K562 (cell line): ENCODE measurements around the gene NCOA1. TPM values are rescaled to one million over a fixed set of nuclear protein-coding genes. Genes with fewer than 3 reads are reported as not detected.

Experiments used
- ATAC-seq: fragments of 200-7000 bp; cut with Tn5 transposase; 3 replicates; pipeline ENCODE4 v1.9.1; 2020; ENCODE audit warnings: moderate library complexity
- BruUV-seq: library from RNA; stranded (reverse); fragments of 400-500 nt; replicated peaks from 2 replicates; lab custom pipeline; 2021; lab: Mats Ljungman, UMichigan
- CTCF ChIA-PET: fragments of 300-600 bp; formaldehyde crosslinking; extraction: SDS; loops from one replicate; lab custom pipeline; 2021; ENCODE audit warnings: low intra/inter-chr PET ratio; lab: Yijun Ruan, JAX
- POLR2A ChIA-PET: fragments of 300-600, 350-650 bp; sonication (Branson Sonifier 250); formaldehyde crosslinking; extraction: SDS; loops from one replicate; lab custom pipeline; 2021; ENCODE audit warnings: antibody characterized with exemption, inconsistent platforms; lab: Yijun Ruan, JAX
- DNase-seq, 4 experiments: peaks; one replicate each; pipeline versions ENCODE4 v3.0.0 to v3.0.0-alpha.2; 2011 to 2018; ENCODE audit warnings: low spot score in 3 of 4, mixed read lengths in 3 of 4; ENCODE audit errors: extremely low read depth in 1 of 4
- FAIRE-seq: peaks from 2 replicates; lab custom pipeline; 2011; peaks lifted over from hg19 to GRCh38; lab: Jason Lieb, UNC
- H2AFZ ChIP-seq: 2 replicates; pipeline ENCODE4 v1.6.0; 2011; ENCODE audit warnings: low read depth, low read length, control low read depth, inconsistent platforms
- H3K27ac ChIP-seq: fragments of 200-600 bp; 3 replicates; pipeline ENCODE4 v1.8.0; 2011; ENCODE audit warnings: low read depth, mild to moderate bottlenecking, control low read depth, inconsistent platforms, low read length, moderate library complexity, mixed read lengths; ENCODE audit errors: extremely low read depth
- H3K27me3 ChIP-seq, 2 experiments: fragments of 300-600 bp in 1 of 2; 2 replicates in 1 of 2; 3 replicates in 1 of 2; pipeline versions ENCODE4 v1.6.0 to v1.8.0; 2011; ENCODE audit warnings: inconsistent platforms in 2 of 2, low read length in 2 of 2, mild to moderate bottlenecking in 1 of 2, mixed read lengths in 1 of 2, moderate library complexity in 1 of 2; ENCODE audit not compliant: control insufficient read depth in 2 of 2, insufficient read depth in 2 of 2
- H3K36me3 ChIP-seq: fragments of 300-600 bp; 3 replicates; pipeline ENCODE4 v1.8.0; 2011; ENCODE audit warnings: mild to moderate bottlenecking, low read length, inconsistent platforms; ENCODE audit not compliant: control insufficient read depth, insufficient read depth
- H3K4me1 ChIP-seq, 2 experiments: fragments of 200-600 bp in 1 of 2; replicated peaks in 1 of 2; 2 replicates in 1 of 2; 3 replicates in 1 of 2; pipeline versions ENCODE4 v1.5.1 to v1.8.0; 2011; ENCODE audit warnings: inconsistent platforms in 2 of 2, low read length in 2 of 2, mild to moderate bottlenecking in 1 of 2, mixed read lengths in 1 of 2, moderate library complexity in 1 of 2; ENCODE audit not compliant: control insufficient read depth in 2 of 2, insufficient read depth in 2 of 2
- H3K4me2 ChIP-seq: 2 replicates; pipeline ENCODE4 v1.6.1; 2011; ENCODE audit warnings: low read length, control low read depth, inconsistent platforms, mixed read lengths; ENCODE audit not compliant: insufficient read depth
- H3K4me3 ChIP-seq: fragments of 200-600 bp; sonication (generic), shearing (Covaris generic); 2 replicates; pipeline ENCODE4 v1.5.1; 2016; ENCODE audit warnings: control low read depth, inconsistent platforms
- H3K79me2 ChIP-seq: fragments of 200-600 bp; 3 replicates; pipeline ENCODE4 v1.8.0; 2011; ENCODE audit warnings: low read length, inconsistent platforms; ENCODE audit not compliant: control insufficient read depth, insufficient read depth
- H3K9ac ChIP-seq, 2 experiments: 2 replicates each; pipeline versions ENCODE4 v1.6.0 to v1.6.1; 2011; ENCODE audit warnings: low read depth in 2 of 2, low read length in 2 of 2, control low read depth in 1 of 2, inconsistent platforms in 1 of 2, mild to moderate bottlenecking in 1 of 2, mixed read lengths in 1 of 2; ENCODE audit not compliant: insufficient read depth in 1 of 2
- H3K9me1 ChIP-seq: one replicate; pipeline ENCODE4 v1.6.0; 2011; ENCODE audit warnings: inconsistent platforms, mild to moderate bottlenecking, low read length, moderate library complexity; ENCODE audit not compliant: control insufficient read depth, insufficient read depth
- H3K9me3 ChIP-seq: replicated peaks from 2 replicates; pipeline ENCODE4 v1.5.1; 2011; ENCODE audit warnings: low read depth, low read length, inconsistent platforms; ENCODE audit not compliant: control insufficient read depth, insufficient read depth
- H4K20me1 ChIP-seq: replicated peaks from 2 replicates; pipeline ENCODE4 v1.6.1; 2011; ENCODE audit warnings: low read length, inconsistent platforms, mixed read lengths; ENCODE audit not compliant: control insufficient read depth, insufficient read depth
- DNMT1 ChIP-seq: fragments of 450-650 bp; IDR thresholded peaks from 2 replicates; pipeline ENCODE4 v1.6.1; 2016; ENCODE audit warnings: antibody characterized with exemption, mild to moderate bottlenecking
- GTF2A2 ChIP-seq: IDR thresholded peaks from 2 replicates; pipeline ENCODE4 v1.6.1; 2016; ENCODE audit warnings: mild to moderate bottlenecking, missing genetic modification characterization, missing compliant biosample characterization
- WGBS: fragments of 100-300 bp; shearing (Covaris generic); methylation state at CpG from one replicate; pipeline ENCODE4 v1.1.6; 2016; ENCODE audit warnings: low coverage, mixed read lengths; ENCODE audit not compliant: insufficient coverage; ENCODE audit errors: missing lambda C conversion rate; 5-methylcytosine and 5-hydroxymethylcytosine counted together
- in situ Hi-C: fragments of 300-500 bp; cut with MboI; formaldehyde crosslinking; loops from 4 replicates; pipeline ENCODE4 v1.15.0; 2018; ENCODE audit warnings: inconsistent platforms, mixed read lengths
- intact Hi-C: fragments of 100-400 bp; cut with micrococcal nuclease; formaldehyde crosslinking; loops from 2 replicates; pipeline ENCODE4 v1.14.2; 2022
- polyA plus RNA-seq, 8 experiments: library from polyadenylated mRNA; depleted of rRNA in 4 of 8; stranded (reverse) in 5 of 8; unstranded in 3 of 8; fragments of >200 nt; fragmentation: Nextera tagmentation in 2 of 8; fragmentation: Illumina TruSeq in 1 of 8; extraction: Ambion mirVana in 2 of 8; extraction: Trizol in 1 of 8; gene quantifications; 2 replicates each; pipeline versions ENCODE4 v1.2.1 to v1.2.3, GENCODE V29; 2011 to 2014; ENCODE audit warnings: inconsistent platforms in 1 of 8, missing spikeins in 1 of 8
- total RNA-seq, 7 experiments: library from RNA; depleted of rRNA in 6 of 7; stranded (reverse); fragments of >200 nt in 6 of 7; fragmentation: Illumina TruSeq in 2 of 7; extraction: Trizol in 2 of 7; gene quantifications; 2 replicates each; pipeline versions ENCODE4 v1.2.1 to v1.2.3, GENCODE V29; 2011 to 2021; ENCODE audit warnings: low replicate concordance in 1 of 7
- TF ChIP-seq, protein P1 (sequence below): sonication (generic); formaldehyde crosslinking; IDR thresholded peaks from 2 replicates; pipeline ENCODE4 v1.8.0; 2022; ENCODE audit warnings: missing genetic modification reagents, mild to moderate bottlenecking, borderline replicate concordance
- TF ChIP-seq, protein P2 (sequence below): sonication (generic); formaldehyde crosslinking; IDR thresholded peaks from 2 replicates; pipeline ENCODE4 v1.8.0; 2022; ENCODE audit warnings: mild to moderate bottlenecking, missing genetic modification reagents
- TF ChIP-seq, protein P3 (sequence below): fragments of 450-650 bp; conservative IDR thresholded peaks from 2 replicates; pipeline ENCODE4 v1.6.1; 2016; ENCODE audit warnings: missing genetic modification characterization, low read depth, mild to moderate bottlenecking, control low read depth, missing compliant biosample characterization

NCOA1 gene
- total and polyA plus RNA-seq, 9 of the 15 experiments (the other 6 are each of a cell fraction or from before 2014, with no cell fraction given): 4.9 to 25.7 (median 17.0) TPM

DNA sequence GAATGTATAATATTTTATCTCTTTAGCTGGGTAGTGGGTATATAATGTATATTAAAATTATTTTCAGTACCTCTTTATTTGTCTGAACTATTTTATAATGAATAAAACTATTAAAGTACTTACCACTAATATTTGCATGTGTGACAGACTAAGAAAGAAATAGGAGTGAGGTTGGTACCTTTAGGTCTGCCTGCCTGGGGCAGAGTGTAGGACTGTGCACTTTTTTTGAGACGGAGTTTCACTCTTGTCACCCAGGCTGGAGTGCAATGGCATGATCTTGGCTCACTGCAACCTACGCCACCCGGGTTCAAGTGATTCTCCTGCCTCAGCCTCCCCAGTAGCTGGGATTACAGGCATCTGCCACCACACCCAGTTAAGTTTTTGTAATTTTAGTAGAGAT, 18.8 kb downstream of the NCOA1 start:
- CTCF ChIA-PET: no interaction called here
- intact Hi-C loops: no loop called here
- POLR2A ChIA-PET: interaction anchor here (5.0 kb wide), 1 partner anchor 16 kb away, joined by 33 read pairs; no protein-coding TSS in a partner anchor

More for the DNA sequence above, 18.8 kb downstream of the NCOA1 start:
- Histone ChIP-seq H3K27me3 (no peaks in the 10 kb centered on the region), H3K9me3 (no peaks in the 10 kb centered on the region), H3K27ac (no peak overlapping the region), H3K36me3 (no peaks in the 10 kb centered on the region), H3K9ac (no peak overlapping the region), H3K4me2 (no peak overlapping the region), H3K9me1 (no peaks in the 10 kb centered on the region), H3K79me2 (peaks cover 83% of the 10 kb centered on the region), H3K4me3 (no peak overlapping the region), H2AFZ (no peak overlapping the region), H3K4me1 (peaks cover 3 to 20% of the 10 kb centered on the region in 2 experiments; a peak in 3 of 5 replicates), H4K20me1 (no peaks in the 10 kb centered on the region; the same call in 1 of the 2 replicates)
- TF ChIP-seq GTF2A2: no peak
- TF ChIP-seq, protein P1, sequence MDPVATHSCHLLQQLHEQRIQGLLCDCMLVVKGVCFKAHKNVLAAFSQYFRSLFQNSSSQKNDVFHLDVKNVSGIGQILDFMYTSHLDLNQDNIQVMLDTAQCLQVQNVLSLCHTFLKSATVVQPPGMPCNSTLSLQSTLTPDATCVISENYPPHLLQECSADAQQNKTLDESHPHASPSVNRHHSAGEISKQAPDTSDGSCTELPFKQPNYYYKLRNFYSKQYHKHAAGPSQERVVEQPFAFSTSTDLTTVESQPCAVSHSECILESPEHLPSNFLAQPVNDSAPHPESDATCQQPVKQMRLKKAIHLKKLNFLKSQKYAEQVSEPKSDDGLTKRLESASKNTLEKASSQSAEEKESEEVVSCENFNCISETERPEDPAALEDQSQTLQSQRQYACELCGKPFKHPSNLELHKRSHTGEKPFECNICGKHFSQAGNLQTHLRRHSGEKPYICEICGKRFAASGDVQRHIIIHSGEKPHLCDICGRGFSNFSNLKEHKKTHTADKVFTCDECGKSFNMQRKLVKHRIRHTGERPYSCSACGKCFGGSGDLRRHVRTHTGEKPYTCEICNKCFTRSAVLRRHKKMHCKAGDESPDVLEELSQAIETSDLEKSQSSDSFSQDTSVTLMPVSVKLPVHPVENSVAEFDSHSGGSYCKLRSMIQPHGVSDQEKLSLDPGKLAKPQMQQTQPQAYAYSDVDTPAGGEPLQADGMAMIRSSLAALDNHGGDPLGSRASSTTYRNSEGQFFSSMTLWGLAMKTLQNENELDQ (CRISPR knock-in tag): no peak
- no peak for TF ChIP-seq DNMT1
- TF ChIP-seq, protein P2, sequence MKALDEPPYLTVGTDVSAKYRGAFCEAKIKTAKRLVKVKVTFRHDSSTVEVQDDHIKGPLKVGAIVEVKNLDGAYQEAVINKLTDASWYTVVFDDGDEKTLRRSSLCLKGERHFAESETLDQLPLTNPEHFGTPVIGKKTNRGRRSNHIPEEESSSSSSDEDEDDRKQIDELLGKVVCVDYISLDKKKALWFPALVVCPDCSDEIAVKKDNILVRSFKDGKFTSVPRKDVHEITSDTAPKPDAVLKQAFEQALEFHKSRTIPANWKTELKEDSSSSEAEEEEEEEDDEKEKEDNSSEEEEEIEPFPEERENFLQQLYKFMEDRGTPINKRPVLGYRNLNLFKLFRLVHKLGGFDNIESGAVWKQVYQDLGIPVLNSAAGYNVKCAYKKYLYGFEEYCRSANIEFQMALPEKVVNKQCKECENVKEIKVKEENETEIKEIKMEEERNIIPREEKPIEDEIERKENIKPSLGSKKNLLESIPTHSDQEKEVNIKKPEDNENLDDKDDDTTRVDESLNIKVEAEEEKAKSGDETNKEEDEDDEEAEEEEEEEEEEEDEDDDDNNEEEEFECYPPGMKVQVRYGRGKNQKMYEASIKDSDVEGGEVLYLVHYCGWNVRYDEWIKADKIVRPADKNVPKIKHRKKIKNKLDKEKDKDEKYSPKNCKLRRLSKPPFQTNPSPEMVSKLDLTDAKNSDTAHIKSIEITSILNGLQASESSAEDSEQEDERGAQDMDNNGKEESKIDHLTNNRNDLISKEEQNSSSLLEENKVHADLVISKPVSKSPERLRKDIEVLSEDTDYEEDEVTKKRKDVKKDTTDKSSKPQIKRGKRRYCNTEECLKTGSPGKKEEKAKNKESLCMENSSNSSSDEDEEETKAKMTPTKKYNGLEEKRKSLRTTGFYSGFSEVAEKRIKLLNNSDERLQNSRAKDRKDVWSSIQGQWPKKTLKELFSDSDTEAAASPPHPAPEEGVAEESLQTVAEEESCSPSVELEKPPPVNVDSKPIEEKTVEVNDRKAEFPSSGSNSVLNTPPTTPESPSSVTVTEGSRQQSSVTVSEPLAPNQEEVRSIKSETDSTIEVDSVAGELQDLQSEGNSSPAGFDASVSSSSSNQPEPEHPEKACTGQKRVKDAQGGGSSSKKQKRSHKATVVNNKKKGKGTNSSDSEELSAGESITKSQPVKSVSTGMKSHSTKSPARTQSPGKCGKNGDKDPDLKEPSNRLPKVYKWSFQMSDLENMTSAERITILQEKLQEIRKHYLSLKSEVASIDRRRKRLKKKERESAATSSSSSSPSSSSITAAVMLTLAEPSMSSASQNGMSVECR: no peak
- TF ChIP-seq, protein P3, sequence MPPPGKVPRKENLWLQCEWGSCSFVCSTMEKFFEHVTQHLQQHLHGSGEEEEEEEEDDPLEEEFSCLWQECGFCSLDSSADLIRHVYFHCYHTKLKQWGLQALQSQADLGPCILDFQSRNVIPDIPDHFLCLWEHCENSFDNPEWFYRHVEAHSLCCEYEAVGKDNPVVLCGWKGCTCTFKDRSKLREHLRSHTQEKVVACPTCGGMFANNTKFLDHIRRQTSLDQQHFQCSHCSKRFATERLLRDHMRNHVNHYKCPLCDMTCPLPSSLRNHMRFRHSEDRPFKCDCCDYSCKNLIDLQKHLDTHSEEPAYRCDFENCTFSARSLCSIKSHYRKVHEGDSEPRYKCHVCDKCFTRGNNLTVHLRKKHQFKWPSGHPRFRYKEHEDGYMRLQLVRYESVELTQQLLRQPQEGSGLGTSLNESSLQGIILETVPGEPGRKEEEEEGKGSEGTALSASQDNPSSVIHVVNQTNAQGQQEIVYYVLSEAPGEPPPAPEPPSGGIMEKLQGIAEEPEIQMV: no peak
- ATAC-seq (no peak), DNase-seq (no peak), FAIRE-seq (no peak)
- BruUV-seq: no TSS peak
- in situ Hi-C loops: no loop called here
- WGBS: 88% methylated on average over 3 of the region's 3 CpGs
